HG02759 (cell line): ENCODE measurements around the gene NAGPA.

Source experiments
- ATAC-seq: cut with Tn5 transposase; IDR thresholded peaks from one replicate; pipeline ENCODE4 v1.9.1; 2021; ENCODE audit warnings: mild to moderate bottlenecking, moderate library complexity; ENCODE audit not compliant: unreplicated experiment

Gene NAGPA

DNA sequence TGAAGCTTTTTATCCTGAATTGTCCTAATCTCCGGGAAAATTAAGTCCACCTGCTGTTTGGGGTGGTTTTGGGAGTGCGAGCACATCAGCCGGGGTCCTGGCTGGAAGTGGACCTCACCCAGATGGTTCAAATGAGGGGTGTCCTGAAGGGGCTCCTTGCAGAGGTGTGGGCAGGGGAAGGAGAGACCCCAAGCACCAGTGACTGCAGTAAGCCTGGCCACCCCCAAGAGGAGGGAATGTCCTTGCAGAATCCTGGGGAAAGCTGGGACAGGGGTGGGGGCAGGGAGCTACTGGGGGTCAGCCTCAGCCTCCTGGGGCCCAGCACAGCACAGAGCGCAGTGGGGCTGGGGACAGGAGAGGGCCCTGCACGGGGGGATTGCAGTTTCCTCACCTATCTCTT lies 29.4 kb downstream of the NAGPA start:
- no peak for ATAC-seq

DNA sequence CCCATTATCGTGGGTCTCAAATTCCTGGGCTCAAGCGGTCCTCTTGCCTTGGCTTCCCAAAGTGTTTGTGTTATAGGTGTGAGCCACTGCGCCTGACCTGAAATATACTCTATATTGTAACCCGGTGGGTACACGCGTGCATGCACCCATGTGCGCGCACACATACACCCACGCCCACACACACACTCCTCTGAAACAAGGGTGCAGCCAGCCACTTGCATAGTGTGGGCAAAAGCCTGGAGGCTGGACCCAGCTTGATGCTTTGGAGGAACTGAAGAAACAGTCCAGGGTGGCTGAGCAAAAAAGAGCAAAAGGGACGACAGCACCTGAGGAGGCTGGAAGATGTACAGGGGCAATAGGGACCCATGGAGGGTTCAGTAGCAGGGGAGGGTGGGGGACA lies 29.9 kb downstream of the NAGPA start:
- ATAC-seq = no peak

DNA sequence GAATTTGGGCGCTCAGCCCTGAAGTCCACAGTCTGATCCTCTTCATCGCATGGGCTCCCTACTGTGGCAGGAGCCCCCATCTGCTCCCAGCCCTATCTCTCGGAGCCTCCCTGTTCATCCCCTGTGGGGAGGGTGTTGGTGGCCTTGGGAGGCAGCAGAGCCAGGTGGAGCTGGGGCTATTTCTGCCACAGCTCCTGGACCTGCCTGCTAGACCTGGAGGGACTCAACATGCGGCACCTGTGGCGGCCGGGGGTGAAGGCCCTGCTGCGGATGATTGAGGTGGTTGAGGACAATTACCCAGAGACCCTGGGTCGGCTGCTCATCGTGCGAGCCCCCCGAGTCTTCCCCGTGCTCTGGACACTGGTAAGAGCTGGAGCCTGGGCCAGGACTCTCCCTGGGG lies 30.5 kb downstream of the NAGPA start:
- ATAC-seq = no peak

DNA sequence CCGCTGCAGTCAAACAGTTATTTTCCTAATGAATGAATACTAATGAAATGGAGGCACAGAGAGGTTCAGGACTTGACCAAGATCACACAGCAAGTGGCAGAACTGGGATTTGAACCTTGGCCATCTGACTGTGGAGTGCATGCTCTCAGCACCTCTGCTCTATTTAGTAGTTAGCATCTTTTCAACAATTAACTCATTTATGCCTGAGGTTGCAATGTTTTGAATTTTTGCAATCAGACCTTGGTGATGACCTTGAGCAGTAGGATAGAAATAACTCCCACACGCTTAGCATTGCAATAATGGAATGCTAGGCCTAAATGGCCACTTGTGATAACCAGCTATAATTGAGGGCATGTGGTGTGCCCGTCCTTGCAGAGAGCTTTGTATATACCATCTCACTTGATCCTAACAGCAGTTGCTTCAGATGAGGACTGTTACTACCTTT lies 31.0 kb downstream of the NAGPA start:
- no peak for ATAC-seq

DNA sequence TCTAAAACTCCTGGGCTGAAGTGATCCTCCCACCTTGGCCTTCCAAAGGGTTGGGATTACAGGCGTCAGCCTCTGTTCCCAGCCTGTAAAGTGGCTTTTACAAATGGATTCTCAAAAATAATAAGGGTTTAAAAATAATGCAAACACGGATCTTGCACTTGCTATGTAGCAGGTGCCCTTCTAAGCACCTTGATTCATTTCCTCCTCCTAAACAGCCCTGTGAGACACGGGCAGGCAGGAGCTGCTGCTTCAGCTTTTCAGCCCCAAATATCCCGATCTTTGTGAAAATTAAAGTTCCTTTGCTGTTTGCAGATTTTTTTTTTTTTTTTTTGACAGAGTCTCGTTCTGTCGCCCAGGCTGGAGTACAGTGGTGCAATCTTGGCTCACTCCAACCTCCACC lies 31.7 kb downstream of the NAGPA start:
- ATAC-seq = no peak

DNA sequence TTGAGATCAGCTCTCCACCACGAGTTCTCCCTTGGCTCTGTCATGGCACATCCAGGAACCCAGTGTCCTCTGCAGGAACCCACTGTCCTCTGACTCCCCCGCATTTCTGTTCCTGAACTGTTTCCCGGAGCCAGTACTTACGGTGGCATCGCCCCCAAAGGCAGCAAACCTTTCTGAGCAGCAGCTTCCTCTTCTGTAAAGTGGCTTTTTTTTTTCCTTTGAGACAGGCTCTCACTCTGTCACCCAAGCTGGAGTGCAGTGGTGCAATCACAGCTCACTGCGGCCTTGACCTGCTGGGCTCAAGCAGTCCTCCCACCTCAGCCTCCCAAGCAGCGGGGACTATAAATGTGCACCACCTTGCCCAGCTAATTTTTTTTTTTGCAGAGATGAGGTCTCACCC lies 32.2 kb downstream of the NAGPA start:
- no peak for ATAC-seq

DNA sequence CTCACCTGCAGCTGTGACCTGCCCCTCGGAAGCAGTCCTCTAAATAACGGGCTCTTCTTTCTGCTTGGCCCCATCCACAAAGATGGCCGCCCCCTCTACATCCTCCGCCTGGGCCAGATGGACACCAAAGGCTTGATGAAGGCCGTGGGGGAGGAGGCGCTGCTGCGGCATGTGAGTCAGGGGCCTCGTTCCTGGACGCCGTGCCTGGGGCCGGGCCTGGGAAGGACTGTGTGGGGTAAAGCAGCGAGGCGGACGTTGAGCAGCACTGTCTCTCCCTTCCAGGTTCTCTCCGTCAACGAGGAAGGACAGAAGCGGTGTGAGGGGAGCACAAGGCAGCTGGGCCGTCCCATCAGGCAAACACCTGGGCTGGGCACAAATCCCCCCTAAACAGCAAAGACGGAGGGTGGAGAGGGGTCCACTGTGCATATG lies 33.1 kb downstream of the NAGPA start:
- no peak for ATAC-seq

DNA sequence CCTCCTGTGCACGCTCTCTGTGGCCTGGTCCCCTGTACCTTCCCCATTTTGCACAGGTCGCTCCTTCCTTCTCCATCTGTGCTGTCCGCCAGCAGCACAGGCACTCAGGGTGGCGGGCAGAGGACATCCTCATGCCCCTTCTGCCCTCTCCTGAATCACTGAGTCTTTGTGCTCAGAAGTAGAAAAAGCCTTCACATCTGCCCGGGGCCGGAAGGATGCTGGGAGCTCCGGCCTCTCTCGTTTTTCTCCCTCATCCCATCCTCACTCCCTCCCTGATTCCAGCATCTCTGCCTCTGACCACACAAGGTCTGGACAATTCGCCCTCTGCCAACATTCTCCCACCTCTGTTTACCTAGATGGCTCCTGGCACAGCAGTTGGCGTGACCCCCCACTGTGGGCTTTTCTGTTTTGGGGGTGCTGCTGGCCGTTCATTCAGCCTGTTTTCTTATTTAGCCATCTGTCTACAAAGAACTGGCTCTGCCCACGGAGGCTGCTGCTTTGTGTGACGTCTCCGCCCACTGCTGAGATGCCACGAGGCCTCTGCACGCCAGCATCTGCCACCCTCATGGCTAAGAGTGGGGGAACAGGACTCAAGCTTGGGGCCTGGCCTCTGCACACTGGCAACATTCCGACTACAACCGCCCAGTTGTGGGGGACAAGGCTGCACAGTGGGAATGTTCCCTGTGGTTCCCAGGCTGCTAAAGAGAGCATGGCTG lies 38.9 kb downstream of the NAGPA start:
- ATAC-seq = no peak

DNA sequence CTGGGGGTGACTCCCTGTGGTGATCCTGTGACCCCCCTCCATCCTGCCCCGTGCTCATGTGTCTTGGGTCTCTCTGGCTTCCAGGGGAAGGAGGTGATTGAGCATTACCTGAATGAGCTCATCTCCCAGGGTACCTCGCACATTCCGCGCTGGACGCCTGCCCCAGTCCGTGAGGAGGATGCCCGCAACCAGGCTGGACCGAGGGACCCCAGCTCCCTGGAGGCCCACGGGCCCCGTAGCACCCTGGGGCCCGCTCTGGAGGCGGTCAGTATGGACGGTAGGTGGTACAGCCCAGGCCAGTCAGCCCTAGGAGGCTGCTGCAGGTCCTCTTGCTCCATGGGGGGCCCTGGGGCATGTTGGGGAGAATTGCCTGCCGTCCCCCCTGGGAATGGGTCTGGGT lies 42.0 kb downstream of the NAGPA start:
- no peak for ATAC-seq

DNA sequence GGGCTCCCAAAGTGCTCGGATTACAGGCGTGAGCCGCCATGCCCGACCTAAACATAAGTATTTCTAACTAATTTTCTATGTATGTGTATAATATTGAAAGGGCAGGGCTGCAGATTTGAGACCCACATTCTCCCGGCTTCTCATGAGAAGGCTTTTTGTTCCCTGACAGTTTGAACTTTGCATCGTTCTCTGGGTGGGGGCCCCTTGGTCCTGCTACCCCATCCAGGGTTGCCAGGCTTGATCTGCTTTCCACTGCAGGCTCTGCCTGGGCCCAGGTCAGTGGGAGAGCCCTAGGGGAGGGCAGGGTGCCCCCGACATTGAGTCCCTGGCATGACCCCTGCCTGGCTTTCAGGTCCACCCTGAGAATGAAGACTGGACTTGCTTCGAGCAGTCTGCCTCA lies 43.3 kb downstream of the NAGPA start:
- no peak for ATAC-seq

DNA sequence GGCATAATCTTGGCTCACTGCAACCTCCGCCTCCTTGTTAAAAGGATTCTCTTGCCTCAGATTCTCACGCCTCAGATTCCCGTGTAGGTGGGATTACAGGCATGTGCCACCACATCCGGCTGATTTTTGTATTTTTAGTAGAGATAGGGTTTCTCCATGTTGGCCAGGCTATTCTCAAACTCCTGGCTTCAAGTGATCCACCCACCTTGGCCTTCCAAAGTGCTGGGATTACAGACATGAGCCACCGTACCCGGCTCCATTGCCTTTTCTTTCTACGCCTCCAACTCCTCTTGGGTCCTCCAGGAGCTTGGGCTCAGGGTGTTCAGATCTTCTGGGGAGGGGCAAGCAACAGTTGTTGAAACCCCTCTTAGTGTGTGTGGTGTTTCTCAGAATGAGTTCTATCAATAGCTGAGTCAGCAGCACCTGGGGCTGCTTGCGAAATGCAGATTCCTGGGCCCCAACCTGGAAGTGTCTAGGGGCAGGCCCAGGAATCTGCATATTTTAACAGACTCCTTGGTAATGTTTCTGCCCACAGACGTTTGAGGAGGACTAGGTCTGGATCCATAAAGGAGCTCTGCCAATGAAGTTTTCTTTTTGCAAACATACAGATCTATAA lies 44.2 kb downstream of the NAGPA start:
- ATAC-seq = no peak

DNA sequence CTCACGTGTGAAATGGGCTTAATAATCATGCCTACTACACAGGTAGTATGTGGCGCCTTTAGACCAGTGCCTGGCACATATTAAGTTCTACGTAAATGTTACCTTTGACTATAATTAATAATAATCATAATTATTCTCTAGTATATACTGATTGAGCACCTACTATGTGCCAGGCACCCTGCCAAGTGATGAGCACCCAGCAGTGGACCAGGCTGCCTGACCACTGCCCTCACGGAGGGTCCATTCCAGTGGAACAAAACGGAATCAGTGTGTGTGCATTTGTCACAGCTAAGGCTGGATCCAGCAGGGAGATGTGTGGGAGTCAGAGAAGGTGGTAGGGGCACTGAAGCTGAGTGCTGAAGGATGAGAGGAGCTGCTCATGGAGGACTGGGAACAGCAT lies 45.1 kb downstream of the NAGPA start:
- no peak for ATAC-seq

DNA sequence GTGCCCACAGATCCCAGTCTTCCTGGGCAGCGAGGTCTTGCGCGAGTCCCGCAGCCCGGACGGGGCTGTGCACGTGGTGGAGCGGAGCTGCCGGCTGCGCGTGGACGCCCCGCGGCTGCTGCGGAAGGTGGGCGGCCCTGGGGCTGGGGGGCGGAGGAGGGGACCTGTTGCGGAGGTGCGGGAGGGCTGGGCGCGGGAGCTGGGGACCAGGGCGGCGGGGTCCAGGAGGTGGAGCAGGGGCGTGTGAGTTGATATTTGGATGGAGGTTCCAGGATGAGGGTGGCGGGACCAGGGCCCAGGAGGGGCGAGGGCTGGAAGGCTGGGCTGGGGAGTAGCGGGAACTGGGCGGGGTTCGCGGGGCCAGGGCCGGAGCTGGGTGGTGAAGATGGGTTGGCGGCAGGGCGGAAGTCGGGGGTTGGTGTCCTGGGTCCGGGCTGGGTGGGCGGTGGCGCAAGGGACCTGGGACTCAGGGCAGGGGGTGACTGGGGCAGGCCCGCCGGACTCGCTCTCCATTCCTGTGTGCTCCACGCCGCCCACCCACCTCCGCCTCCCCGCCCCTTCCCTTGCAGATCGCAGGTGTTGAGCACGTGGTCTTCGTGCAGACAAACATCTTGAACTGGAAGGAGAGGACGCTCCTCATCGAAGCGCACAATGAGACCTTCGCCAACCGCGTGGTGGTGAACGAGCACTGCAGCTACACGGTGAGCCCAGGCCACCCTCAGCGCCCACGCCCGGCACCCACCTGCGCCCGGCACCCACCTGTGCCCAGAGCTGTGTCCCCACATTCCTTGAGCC lies 46.0 kb downstream of the NAGPA start:
- no peak for ATAC-seq

DNA sequence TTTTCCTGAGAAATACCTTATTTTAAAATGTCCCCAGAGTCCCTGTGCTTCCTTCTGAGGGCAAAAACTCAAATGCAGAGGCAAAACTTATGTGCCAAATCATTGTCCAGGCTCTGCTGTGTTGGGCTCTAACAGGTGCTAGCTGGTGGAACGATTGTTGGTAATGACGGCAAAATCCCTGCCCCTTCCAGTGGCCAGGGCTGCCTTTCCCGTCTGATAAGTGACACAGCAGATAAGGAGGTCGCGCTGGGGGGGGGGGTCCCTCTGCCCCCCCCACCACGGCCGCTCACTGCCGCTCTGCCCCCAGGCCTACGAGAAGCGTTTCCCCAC lies 46.5 kb downstream of the NAGPA start:
- ATAC-seq = no peak

DNA sequence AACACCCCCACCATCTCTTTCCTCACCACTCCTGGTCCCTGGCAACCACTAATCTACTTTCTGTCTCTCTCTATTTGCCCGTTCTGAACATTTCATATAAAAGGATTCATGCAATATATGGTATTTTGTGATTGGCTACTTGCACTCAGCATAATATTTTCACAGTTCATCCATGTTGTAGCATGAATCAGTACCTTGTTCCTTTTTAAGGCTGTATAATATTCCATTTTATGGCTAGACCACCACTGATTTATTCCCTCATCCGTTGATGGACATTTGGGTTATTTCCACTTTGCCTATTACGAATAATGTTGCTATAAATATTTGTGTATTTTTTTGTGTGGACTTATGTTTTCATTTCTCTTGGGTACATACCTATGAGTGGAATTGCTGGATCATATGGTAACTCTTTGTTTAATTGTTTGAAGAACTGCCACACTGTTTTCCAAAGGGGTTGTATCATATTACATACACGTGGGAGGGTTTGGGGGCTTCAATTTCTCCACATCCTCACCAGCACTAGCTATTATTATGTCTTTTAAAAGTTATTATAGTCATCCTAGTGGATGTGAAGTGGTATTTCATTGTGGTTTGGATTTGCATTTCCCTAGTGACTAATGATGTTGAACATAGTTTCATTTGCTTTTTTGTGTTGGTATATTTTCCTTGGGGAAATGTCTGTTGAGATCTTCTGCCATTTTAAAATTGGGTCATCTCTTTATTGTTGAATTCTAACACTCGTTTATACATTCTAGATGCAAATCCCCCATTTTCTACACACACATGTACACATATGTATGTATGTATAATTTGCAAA lies 49.4 kb downstream of the NAGPA start:
- ATAC-seq = no peak

DNA sequence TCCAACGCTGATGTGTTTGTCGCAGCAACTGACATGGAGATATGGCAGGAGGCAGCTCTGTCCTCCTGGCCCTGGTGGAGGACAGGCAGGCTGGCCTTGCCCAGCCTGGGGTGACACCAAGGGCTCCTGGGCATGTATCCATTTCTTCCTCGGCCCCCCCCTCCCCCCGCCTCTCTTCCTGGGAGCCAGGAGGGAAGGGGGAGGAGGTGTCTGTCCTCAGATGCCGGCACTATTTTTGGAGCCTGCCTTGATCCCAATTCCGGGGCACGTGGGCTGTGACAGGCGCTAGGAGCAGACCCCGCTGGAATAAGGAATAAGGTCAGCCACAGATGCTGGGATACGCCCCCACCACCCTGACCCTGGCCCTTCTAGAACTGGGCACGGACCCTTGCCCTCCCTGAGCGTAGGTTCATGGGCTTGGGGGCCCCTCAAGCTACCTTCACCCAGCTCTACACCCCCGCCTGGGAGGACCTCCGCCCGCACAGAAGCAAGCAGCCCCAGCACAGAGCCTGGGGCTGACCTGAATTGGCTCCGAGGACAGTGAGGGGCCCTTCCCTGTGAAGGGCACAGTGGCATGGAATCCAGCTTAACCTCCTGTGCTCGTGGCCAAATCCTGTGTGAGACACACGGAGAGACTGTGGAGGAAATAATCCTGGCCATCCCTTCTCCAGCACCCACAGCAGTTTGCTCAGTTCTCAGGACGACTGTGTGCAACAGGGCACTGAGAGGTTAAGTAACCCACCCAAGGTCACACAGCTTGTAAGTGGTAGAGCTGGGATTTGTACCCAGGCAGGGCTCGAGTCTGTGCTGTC lies 51.5 kb downstream of the NAGPA start:
- ATAC-seq = no peak

DNA sequence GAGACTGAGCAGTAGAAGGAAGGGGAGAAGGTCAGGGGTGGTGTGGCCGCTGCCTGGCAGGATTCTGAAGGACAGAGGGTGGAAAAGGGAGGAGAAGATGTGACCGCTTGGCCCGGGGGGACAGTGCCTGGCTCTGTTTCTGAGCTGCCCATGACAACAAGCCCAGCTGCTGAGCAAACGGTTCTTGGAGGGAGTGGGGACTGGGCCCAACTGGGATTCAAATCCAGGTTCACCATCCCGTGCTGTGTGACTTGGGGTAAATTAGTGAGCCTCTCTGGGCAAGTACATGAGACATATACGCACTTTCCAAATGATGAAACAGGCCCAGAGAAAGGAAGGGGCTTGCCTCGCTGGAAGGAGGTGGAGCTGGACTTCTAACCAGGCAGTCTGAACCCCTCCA lies 52.3 kb downstream of the NAGPA start:
- no peak for ATAC-seq

DNA sequence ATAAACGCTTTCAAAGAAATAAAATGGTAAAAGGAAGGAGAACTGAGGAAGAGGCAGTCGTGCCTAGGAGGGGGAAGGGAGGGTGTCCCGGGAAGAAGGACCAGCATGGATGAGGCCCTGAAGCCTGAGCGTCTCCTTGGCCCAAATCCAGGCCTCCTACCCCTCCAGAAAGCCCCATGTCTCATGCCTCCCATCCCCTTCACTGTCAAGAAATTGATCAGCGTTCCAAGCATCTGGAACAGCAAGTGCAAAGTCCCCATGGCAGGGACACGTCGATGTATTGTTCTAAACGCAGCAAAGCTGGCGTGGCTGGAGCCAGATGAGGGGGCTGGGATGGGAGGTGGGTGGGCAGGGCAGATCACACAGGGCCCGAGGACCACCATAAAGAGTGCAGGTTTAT lies 53.0 kb downstream of the NAGPA start:
- ATAC-seq = no peak

DNA sequence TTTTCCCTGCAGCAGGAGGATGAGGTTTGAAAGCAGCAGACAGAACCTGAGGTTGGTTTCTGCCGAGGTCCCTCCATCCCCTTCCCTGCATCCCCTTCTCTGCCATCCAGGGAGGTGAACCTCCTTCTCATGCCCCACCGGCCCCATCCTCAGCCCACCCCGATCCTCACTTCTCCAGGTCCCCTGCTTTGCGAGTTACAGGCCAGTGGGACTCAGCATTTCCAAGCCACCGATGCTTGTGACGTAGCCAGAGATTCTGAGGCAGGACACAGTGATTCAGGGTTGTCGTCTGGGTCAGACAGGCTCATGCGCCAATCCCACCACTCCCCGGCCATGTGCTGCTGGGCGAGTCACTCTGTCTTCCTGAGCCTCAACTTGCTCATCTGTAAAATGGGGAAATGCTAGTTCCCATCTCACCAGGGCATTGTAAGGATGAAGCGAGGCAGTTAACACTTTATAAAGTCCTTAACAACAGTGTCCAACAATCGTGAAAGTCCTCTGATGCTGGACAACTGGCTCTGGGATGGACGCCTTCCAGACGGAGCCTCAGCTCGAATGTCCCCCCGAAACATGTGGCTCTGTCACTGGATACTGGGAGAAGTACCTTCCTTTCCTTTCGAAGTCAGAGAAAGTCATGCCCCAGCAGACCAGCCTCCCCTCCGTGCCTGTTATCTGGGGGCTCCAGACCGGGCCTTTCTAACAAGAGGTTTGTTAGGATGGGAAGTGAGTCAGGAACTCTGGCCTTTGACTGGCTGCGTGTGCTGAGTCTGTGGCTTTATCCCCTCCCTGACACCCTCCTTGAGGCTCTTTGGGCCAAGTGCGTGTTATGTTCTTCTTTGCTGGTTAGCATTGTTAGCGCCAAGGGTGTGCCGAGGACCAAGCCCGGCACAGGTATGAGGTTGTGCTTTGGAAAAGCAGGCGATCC lies 53.7 kb downstream of the NAGPA start:
- ATAC-seq = no peak
